HG02870 (cell line): ENCODE data around the gene ECI1.
A peak's percentile ranks its signal among the peaks of the same experiment; 100 is the strongest.
"Not testable (repeated sequence)": the region's sequence is repeated elsewhere in the genome, so short reads cannot be mapped to it uniquely, and the experiment has no call there.

Experiments used
- ATAC-seq: cut with Tn5 transposase; IDR thresholded peaks from one replicate; pipeline ENCODE4 v1.9.1; 2021; ENCODE audit warnings: mild to moderate bottlenecking, moderate library complexity; ENCODE audit not compliant: unreplicated experiment

The ECI1 gene

DNA sequence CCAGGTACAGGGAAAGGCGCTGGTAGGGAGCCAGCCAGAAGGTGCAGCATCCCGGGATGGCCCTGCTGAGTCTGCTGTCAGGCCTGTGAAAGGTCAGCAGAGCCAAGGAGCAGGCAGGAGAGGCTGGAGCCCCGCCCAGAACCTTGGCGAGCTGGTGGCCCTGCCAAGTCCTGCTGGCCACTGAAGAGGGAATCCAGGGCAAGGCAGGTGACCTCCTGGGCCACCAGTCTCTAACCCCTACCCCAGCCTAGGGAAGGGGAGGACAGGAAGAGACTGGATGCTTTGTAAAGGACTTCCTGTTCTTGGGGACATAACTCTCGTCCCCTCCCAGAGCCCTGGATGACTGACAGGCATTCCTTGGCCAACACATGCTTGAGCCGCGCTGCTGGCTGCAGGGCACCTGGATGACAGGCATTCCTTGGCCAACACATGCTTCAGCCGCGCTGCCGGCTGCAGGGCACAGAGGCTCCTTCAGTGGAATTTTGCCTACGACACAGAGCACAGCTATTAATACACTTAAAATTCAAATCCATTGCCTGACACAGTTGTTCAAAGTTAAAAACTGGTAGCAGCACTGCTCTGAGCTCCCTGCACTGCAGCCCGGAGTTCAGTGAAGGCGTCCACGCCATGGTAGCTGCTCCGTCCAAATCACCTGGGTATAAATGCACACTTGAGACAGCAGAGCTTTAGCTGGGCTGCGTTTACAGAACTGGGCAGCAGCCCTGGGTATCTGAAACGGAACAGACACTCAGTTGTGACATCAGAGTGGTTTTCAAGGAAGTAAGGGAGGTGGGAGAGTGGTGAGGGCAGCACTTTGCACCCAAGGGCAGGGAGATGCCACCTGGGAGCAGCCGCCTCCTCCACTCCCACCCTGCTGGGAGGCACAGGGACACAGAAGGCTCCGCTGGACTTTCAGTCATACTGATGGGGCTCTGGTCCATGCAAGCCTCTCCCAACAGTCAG lies 38.7 kb downstream of the ECI1 start:
- ATAC-seq, result no peak

DNA sequence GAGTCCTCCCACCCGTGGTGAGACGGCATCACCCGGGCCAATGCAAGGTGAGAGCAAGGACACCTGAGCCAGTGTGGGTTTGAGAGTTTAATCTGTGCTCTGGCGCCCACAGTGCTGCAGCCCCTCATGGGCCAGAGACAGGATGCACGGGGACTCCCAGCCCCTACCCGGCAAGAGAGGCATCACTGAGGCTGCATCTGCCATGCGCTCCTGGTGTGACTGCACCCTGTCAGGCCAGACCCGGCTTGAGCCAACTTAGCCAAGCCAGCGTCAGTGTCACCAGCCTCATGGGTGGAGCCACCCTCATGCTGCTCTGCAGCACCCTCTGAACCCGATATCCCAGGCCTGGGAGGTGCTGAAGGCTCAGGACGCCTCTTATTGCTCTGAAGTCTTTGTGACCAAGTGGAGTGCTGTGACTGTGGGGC lies 39.5 kb downstream of the ECI1 start:
- ATAC-seq, result no peak

DNA sequence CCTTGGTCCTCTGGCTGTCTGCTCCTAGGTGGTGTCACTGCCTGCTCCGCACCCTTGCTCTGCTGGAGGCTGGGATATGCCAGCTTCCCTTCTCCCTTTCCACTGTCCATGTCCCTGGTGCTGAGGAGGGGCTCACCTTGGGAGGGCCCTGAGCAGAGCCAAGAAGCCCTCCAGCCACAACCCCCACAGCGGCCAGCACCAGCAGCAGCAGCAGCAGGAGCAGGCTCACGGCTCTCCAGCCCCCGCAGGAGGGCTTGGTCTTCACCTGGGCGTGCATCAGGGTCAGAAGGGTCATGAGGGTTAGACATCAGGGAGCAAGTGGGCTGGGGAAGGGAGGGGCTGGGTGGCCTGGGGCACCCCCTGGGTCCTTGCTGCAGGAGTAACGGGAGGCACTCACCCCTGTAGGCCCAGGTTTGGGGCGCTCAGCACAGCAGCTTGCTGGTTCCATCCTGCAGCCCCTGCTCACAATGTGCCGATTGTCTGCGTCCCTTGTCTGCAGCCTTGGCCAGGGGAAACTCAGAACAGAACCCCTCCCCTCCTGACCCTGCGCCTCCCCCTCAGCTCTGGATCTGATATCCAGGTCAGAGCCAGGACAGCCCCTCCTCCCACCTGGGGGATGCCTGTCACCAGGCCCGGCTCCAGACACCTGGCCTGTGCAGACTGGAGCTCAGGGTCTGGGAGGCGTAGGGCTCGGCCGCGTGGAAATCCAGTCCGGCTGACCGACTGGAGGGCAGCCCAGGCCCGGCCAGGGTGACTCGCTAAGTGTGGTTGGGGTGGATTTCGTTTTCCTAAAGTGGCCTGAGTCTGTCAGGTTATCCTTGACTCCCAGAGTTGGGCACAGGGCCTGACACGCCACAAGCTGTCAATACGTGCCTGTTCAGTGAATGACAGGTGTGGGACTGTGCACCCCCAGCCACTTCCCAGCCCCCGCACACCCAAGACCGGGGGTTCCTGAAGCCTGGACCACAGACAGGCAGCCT lies 40.7 kb downstream of the ECI1 start, which contains the start of gene BRICD5:
Gene BRICD5 (minus strand): TSS at position 478 of the 980 bp plus-strand sequence. CDS start 30 bp downstream, at position 448.
- no peak for ATAC-seq

DNA sequence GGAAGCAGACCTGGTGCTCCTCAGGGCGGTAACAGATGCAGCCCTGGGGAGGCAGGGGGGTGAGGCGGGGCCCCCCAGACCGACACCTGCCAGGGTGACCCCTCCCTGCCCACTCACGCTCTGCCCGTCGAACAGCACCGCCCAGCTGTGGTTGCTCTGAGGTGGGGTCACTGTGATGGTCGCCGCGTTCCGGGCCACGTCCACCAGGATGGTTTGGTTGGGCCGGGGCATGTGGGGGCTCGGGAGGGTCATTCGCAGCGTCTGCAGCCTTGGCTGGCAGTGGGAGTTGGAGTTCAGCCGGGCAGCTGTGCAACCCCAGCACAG lies 41.4 kb downstream of the ECI1 start:
- ATAC-seq, result no peak

DNA sequence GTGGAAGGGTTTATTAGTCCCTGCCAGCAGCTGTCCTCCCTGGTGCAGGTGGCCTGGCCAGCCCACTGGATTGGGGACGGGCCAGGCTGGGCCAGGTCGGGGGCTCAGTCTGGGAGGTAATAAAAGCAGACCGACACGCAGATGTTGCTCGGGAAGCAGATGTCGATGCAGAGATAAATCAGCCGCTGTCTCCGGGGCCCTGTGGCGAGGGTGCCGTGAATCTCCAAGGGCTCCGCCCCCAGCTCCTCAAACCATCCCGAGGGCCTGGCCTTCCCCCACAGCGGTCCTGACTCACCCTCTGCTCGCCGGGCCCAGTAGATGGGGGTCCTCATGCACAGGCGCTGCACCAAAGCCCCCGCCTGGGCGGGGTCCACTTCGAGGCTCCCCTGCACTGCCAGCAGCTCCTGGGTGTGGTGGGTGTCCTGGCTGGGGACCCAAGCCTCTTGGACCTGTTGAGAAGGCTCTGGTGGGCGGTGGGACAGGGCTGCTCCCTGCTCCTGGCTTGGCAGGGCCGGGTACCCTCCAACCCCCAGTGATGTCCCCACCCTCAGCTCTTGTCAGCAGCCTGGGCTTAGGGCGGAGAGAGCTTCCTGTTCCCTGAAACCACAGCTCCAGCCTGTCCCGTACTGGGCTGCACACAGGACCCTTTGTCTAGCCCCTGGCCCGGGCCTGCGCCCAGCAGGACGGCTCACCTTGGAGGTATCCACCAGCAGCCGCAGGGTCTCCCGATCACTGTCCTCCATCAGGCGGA lies 42.0 kb downstream of the ECI1 start:
- ATAC-seq, result no peak

DNA sequence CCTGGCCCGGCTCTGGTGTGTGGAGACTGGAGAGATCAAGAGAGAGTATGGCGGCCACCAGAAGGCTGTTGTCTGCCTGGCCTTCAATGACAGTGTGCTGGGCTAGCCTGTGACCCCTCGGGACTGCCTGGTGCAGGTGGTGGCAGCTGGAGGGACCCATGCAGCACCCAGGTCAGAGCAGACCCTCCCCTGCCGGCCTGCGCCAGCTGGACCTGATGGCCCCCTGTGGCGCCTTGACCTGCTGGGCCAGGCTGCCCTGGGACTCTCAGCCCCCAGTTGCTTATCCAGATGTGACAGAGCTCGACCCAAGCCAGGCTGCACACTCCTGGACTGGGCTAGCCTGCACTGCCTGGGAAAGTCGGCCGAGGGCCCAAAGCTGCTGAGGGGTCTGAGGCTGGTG lies 42.6 kb downstream of the ECI1 start:
- ATAC-seq, result no peak

DNA sequence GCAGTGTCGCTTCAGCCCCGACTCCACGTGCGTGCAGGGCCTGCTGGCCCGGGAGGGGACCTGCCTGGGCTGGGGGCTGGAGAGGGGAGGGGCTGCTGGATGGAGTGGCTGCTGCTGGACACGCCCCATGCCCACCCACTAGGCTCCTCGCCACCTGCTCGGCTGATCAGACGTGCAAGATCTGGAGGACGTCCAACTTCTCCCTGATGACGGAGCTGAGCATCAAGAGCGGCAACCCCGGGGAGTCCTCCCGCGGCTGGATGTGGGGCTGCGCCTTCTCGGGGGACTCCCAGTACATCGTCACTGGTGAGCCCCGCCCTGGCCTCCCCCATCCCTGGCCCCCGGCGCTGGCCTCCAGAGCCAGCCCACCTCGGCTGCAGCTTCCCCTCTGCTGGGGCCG lies 43.1 kb downstream of the ECI1 start:
- ATAC-seq, result no peak

DNA sequence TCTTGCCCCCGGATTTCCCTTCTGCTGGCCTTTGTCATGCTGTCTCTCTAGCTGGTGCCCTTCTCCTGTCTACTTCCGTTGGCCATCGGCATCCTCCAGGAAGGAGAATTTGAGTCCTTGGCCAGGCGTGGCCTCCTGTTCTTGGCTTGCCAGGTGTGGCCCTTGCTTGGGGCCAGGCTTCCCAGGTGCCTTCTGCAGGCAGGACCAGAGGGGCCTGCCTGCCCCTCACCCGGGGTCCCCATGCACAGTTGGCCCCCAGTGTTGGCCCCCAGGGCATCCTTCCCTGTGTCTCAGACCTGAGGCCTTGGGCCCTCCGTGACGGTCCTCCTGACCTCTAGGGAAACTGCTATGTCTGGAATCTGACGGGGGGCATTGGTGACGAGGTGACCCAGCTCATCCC lies 43.5 kb downstream of the ECI1 start:
- ATAC-seq, result no peak

DNA sequence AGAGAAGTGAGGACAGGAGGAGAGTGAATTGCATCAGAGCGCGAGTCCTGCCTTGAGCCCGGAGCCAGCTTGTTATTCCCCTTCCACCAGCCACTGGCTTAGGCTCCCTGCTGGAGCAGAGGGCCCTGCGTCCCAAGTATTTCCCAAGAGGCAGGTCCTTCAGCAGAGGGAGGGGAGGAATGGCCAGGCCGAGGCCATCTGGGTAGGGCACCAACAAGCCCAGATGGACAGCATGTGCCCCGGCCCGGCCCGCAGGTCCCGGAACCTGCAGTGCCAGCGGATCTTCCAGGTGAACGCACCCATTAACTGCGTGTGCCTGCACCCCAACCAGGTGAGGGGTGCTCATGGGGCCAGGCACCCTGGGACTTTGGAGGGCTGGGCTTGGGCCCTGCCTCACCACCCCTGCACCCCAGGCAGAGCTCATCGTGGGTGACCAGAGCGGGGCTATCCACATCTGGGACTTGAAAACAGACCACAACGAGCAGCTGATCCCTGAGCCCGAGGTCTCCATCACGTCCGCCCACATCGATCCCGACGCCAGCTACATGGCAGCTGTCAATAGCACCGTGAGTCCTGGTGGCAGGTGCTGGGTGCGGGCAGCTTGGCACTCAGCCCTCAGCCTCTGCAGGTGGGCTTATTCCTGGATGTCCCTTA lies 44.5 kb downstream of the ECI1 start:
- ATAC-seq, result no peak

DNA sequence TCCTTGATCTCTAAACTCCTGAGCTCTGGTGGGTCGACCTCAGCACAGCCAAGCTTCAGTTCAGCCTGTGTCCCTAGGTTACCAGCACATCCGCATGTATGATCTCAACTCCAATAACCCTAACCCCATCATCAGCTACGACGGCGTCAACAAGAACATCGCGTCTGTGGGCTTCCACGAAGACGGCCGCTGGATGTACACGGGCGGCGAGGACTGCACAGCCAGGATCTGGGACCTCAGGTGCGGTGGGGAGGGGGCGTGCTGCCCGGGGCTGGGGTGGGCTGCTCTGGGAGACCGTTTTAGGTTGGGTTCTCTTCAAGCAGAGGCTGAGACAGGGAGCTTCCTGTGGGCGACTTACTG lies 45.0 kb downstream of the ECI1 start:
- ATAC-seq, result no peak

DNA sequence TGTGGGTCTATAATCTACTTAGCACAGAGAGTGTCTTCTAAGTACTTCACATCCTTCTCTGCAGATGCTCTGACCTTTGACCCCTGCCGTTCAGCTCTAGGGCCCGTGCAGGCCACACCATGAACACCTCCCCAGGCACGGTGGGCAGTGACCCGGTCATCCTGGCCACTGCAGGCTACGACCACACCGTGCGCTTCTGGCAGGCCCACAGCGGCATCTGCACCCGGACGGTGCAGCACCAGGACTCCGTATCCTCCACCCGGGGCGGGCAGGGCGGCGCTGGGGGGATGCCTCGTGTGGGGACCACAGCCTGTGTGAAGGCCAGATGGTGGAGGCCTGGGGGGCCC lies 45.4 kb downstream of the ECI1 start:
- no peak for ATAC-seq

DNA sequence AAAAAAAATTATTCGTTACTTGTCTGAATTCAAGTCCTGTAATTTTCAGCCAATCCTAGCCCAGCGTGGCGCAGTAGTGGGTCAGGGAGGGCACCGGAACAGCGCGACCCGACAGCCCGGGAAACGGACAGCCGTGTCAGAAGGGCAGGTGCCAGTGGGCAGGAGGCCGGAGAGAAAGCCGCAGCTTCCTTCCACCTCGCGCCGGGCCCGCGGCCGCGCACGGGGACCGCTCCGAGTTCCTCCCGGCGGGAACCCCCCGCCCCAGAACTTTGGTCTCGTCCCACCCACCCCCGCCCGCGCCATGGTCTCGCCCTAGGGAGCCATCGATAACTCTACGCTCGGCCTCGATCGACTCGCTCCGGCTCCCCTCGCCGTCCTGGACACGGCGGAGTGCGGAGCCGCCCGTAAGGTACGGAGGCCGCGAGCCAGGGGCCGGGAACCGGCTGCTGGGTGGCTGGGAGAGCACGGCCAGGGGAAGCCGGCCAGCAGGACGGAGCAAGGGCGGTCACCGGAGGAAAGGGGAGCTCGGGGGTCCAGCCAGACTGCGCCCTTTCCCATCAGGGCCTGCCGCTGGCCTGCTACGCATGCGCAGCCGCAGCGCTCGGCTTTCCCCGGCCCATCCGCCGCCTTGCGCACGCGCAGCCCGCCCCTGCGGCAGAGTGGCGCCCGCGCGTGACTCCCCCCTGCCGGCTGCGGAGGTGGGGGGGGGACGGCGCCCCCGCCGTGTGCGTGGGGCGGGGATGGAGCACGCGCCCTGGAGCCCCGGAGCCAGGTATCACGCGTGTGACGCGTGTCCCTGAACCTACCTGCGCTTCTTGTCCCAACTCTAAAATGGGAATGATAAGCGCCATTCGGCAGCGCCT lies 46.1 kb downstream of the ECI1 start, which contains the start of gene MLST8:
Gene MLST8 (plus strand): TSS at position 351 of the 863 bp plus-strand sequence. CDS start 632 bp downstream, outside the sequence.
- ATAC-seq, result peak; percentile 74

DNA sequence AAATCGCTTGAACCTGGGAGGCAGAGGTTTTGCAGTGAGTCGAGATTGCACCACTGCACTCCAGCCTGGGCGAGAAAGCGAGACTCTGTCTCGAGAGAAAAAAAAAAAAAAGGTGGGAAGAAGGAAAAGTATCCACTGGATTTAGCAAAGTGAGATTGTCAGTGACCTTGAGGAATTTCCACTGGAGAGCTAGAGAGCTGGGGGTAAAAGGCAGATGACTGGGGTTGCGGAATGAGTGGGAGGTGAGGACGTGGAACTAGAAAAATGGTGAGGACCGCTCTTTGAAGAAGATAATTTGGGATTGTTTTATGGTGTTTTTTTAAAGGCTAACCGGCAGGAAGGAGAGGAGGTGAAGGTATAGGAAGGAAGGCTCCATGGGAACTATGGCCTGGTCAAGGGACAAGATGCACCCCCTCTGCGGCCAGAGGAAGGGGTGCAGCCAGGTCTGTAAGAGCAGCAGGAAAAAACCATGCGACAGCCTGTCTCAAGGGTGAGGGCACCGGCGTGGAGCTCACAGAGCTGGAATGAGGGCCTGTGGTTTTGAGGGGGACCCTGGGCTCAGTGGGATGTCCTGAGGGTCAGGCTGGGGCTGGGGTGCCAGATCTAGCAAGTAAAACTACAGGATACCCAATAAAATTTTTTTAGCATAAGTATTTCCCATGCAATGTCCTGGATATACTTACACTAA lies 46.8 kb downstream of the ECI1 start:
- ATAC-seq, result no peak

DNA sequence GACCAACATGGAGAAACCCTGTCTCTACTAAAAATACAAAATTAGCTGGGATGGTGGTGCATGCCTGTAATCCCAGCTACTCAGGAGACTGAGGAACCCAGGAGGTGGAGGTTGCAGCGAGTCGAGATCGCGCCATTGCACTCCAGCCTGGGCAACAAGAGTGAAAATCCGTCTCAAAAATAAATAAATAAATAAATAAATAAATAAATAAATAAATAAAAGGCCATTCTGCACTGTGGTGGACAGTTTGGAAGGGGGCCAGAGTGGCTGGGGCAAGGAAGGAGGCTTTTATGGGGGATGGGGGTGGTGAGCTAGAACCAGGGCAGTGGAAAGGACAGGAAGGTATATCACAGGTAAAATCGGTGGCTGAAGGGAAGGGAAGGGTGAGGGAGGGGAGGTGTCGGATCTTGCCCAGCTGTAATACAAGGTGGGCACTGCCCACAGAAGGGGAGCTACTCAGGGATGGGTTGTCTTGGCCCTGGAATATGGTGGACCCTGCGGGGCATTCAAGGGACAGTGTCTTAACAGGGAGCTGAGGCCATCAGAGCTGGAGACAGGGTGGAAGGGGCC lies 48.2 kb downstream of the ECI1 start:
- not testable (repeated sequence) for ATAC-seq

DNA sequence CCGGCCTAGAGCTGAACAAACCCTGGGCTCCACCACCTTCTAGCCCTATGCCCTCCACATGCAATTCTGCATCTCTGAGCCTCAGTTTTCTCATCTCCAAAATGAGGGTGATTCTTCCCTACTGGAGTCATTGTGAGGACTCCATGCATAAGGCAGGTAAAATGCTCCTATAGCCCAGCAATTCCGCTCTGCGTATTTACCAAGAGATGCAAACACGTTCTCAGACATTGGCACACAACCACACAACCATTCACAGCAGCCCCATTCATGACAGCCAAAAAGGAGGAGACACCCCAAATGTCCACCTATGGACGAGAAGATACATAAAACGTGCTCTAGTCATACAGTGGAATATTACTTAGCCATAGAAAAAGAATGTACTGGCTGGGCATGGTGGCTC lies 51.1 kb downstream of the ECI1 start:
- ATAC-seq, result no peak

DNA sequence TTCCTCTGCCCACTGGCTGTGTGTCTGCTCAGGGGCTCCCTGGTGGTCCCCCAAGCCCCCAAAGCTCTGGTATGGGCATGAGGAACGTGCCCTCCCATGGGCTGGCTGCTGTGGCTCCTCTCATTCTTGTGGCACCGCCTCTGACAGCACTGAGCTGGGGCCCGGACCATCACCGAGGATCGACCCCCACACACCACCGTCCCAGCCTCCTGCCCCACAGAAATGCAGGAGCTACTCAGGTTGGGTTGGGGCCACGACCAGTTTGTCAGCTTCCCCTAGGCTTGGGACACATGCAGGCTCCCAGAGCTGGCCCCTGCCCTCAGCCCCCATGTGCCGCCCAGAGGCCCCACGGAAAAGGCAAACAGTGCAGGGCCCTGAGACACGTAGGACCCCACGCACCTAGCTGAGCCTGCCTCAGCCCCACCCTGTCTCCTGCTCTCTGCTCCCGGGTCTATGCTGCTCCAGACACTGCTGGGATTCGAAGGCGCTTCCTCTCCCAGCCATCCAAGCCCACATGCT lies 51.7 kb downstream of the ECI1 start:
- ATAC-seq, result no peak

DNA sequence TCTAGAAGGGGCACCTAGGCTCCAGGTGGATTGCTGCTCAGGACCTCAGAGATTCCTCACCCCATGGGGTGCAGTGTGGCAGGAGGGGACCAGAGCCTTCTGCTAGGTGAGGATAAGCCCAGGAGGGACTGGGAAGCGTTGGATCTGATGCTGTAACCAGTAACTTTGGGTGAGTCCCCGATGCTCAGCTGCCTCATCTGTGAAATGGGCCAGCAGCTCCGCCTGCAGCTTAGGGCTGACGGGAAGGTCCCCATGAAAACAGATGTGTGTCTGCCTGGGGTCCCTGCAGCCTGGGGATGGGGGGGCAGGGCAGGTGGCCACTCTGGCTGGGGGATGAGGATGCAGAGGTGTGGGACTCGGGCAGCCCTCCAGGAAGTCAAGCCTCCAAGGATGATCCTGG lies 52.3 kb downstream of the ECI1 start:
- ATAC-seq, result no peak

DNA sequence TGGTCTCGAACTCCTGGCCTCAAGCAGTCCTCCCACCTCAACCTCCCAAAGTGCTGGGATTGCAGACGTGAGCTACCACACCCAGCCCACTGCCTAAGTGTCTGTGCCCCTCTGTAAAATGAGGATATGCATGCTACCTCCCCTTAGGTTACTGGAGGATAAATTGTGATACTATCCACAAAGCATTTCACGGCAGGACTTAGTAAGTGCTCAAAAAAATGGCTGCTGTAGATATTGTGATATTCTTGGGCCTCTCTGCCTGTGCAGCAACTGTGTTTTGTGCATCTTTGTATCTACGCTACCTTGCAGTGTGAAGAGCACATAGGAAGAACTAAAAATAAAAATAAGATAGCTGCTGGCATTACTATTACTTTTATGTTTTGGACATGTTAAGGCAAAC lies 53.1 kb downstream of the ECI1 start:
- ATAC-seq, result no peak
